Left colon (tissue), 2 donors: ENCODE measurements around the gene OR2AT4. TPM values are rescaled to one million over a fixed set of nuclear protein-coding genes. Genes with fewer than 3 reads are reported as not detected.
A peak's percentile ranks its signal among the peaks of the same experiment; 100 is the strongest.
"Not testable (repeated sequence)": the region's sequence is repeated elsewhere in the genome, so short reads cannot be mapped to it uniquely, and the experiment has no call there.

ENCODE experiments used
- ATAC-seq: fragments of 200-7000 bp; cut with Tn5 transposase; one replicate; pipeline ENCODE4 v1.9.1; 2020; ENCODE audit warnings: mild to moderate bottlenecking, moderate library complexity
- DNase-seq, 2 donors: peaks; one replicate each; pipeline ENCODE4 v3.0.0-alpha.2; 2020
- intact Hi-C, 2 donors: fragments of 100-400 bp; cut with DNase I in 1 of 2; cut with micrococcal nuclease in 1 of 2; formaldehyde crosslinking; loops; one replicate each; pipeline versions ENCODE4 v1.11.2 to v1.14.0; 2022; cut with DNase I, micrococcal nuclease
- total RNA-seq, 2 donors: library from RNA; stranded (reverse); fragmentation: NEBNext Ultra II Directional; extraction: Animal tissue kit (Norgen Biotek cat#: 25700); gene quantifications; one replicate each; pipeline ENCODE4 v1.2.1, GENCODE V29; 2021
- donor health status: DM: no; HTN: no; CAD: no.
- donor health status: DM: yes; HTN: yes; CAD: no.

OR2AT4 gene
- total RNA-seq, 2 donors from 2014 or later = not detected

- intact Hi-C loops = no loop called here
- no peak for ATAC-seq
- no peak for DNase-seq
Measured at GRCh38 chr11:75076671-75077070, 20.0 kb downstream of the OR2AT4 start.

- intact Hi-C loops = no loop called here
- no peak for ATAC-seq
- DNase-seq = no peak
Measured at GRCh38 chr11:75073459-75074190, 23.1 kb downstream of the OR2AT4 start.

- intact Hi-C loops = no loop called here
- ATAC-seq (no peak), DNase-seq (no peak)
Measured at GRCh38 chr11:75072582-75072981, 24.1 kb downstream of the OR2AT4 start.

GRCh38 chr11:75069473-75069872 is 27.2 kb downstream of the OR2AT4 start:
- DNase-seq (no peak), ATAC-seq (no peak)
- intact Hi-C loops = no loop called here

- intact Hi-C loops = no loop called here
- ATAC-seq = no peak
Measured at GRCh38 chr11:75068993-75069392, 27.7 kb downstream of the OR2AT4 start.

GRCh38 chr11:75068559-75068958 is 28.1 kb downstream of the OR2AT4 start:
- ATAC-seq (no peak), DNase-seq (no peak)
- intact Hi-C loops = no loop called here

More at GRCh38 chr11:75068993-75069392, 27.7 kb downstream of the OR2AT4 start:
- no peak for DNase-seq

GRCh38 chr11:75066061-75066460 is 30.6 kb downstream of the OR2AT4 start:
- no peak for ATAC-seq
- no peak for DNase-seq
- intact Hi-C loops = no loop called here

- intact Hi-C loops = no loop called here
- ATAC-seq (no peak), DNase-seq (no peak)
Measured at GRCh38 chr11:75063741-75064314, 32.8 kb downstream of the OR2AT4 start.

- DNase-seq (no peak), ATAC-seq (no peak)
- intact Hi-C loops = no loop called here
Measured at GRCh38 chr11:75059299-75059698, 37.4 kb downstream of the OR2AT4 start.

- no peak for ATAC-seq
- intact Hi-C loops = no loop called here
- no peak for DNase-seq
Measured at GRCh38 chr11:75056814-75057213, 39.9 kb downstream of the OR2AT4 start.

GRCh38 chr11:75055511-75055910 is 41.2 kb downstream of the OR2AT4 start:
- DNase-seq (no peak), ATAC-seq (no peak)
- intact Hi-C loops = no loop called here

- intact Hi-C loops = no loop called here
- DNase-seq (no peak), ATAC-seq (no peak)
Measured at GRCh38 chr11:75052457-75052856, 44.2 kb downstream of the OR2AT4 start.

GRCh38 chr11:75051043-75051442 is 45.6 kb downstream of the OR2AT4 start:
- intact Hi-C loops = no loop called here
- ATAC-seq (no peak), DNase-seq (no peak)

GRCh38 chr11:75050516-75050915 is 46.2 kb downstream of the OR2AT4 start:
- DNase-seq (no peak), ATAC-seq (no peak)
- intact Hi-C loops = no loop called here

GRCh38 chr11:75049501-75050266 is 47.0 kb downstream of the OR2AT4 start:
- intact Hi-C loops, ATAC-seq: not testable (repeated sequence)
- DNase-seq = peak in 1 of 2 donors; percentile 23

- intact Hi-C loops = no loop called here
- DNase-seq (no peak), ATAC-seq (no peak)
Measured at GRCh38 chr11:75047191-75047590, 49.5 kb downstream of the OR2AT4 start.

- intact Hi-C loops = not testable (repeated sequence)
Measured at GRCh38 chr11:75046668-75047067, 50.0 kb downstream of the OR2AT4 start.

GRCh38 chr11:75044381-75045170 is 52.1 kb downstream of the OR2AT4 start:
- intact Hi-C loops, DNase-seq, ATAC-seq: not testable (repeated sequence)

More at GRCh38 chr11:75046668-75047067, 50.0 kb downstream of the OR2AT4 start:
- not testable (repeated sequence) for DNase-seq, ATAC-seq

- ATAC-seq, DNase-seq, intact Hi-C loops: not testable (repeated sequence)
Measured at GRCh38 chr11:75041821-75042220, 54.9 kb downstream of the OR2AT4 start.
